SK-N-SH treated with all-trans-retinoic acid at 6 μM for 48 hours (cell line): Measurements from ENCODE around the gene JAKMIP1.

Experiments used
- ATAC-seq: fragments of 200-7000 bp; cut with Tn5 transposase; 3 replicates; pipeline ENCODE4 v1.9.1; 2020; ENCODE audit warnings: mild to moderate bottlenecking, moderate library complexity
- ARNTL ChIP-seq: fragments of 450-650 bp; formaldehyde crosslinking; IDR thresholded peaks from 2 replicates; pipeline ENCODE4 v1.5.0; 2020; ENCODE audit warnings: low read depth, mild to moderate bottlenecking, moderate library complexity, borderline replicate concordance
- BACH2 ChIP-seq: fragments of 250-450 bp; sonication (Bioruptor Pico); IDR thresholded peaks from 2 replicates; pipeline ENCODE4 v1.9.0; 2021; ENCODE audit warnings: mild to moderate bottlenecking, borderline replicate concordance
- CREB5 ChIP-seq: fragments of 250-450 bp; sonication (Bioruptor Pico); IDR thresholded peaks from 2 replicates; pipeline ENCODE4 v1.5.1; 2020; ENCODE audit warnings: low read depth, mild to moderate bottlenecking, moderate library complexity
- CSDC2 ChIP-seq: fragments of 250-450 bp; sonication (Bioruptor Pico); IDR thresholded peaks from 2 replicates; pipeline ENCODE4 v1.5.0; 2020; ENCODE audit warnings: mild to moderate bottlenecking, moderate library complexity
- CSRNP3 ChIP-seq: fragments of 250-450 bp; sonication (Bioruptor Pico); IDR thresholded peaks from 2 replicates; pipeline ENCODE4 v1.5.1; 2021; ENCODE audit warnings: mild to moderate bottlenecking, moderate library complexity
- ESRRG ChIP-seq: fragments of 250-450 bp; sonication (Bioruptor Pico); IDR thresholded peaks from 2 replicates; pipeline ENCODE4 v1.6.1; 2021; ENCODE audit warnings: mild to moderate bottlenecking
- GLIS3 ChIP-seq: fragments of 250-450 bp; sonication (Bioruptor Pico); IDR thresholded peaks from 2 replicates; pipeline ENCODE4 v1.5.0; 2020; ENCODE audit warnings: mild to moderate bottlenecking, moderate library complexity
- ISL1 ChIP-seq: fragments of 250-450 bp; sonication (Bioruptor Pico); IDR thresholded peaks from 2 replicates; pipeline ENCODE4 v2.1.2; 2022; ENCODE audit warnings: mild to moderate bottlenecking, moderate library complexity
- OSR1 ChIP-seq: fragments of 250-450 bp; sonication (Bioruptor Pico); IDR thresholded peaks from 2 replicates; pipeline ENCODE4 v1.8.0; 2022; ENCODE audit warnings: moderate library complexity, mild to moderate bottlenecking, inconsistent platforms
- POU6F1 ChIP-seq: fragments of 250-450 bp; sonication (Bioruptor Pico); IDR thresholded peaks from 2 replicates; pipeline ENCODE4 v1.8.0; 2021; ENCODE audit warnings: low read depth, mild to moderate bottlenecking, moderate library complexity, borderline replicate concordance
- PPARA ChIP-seq: fragments of 250-450 bp; sonication (Bioruptor Pico); IDR thresholded peaks from 2 replicates; pipeline ENCODE4 v1.5.0; 2020; ENCODE audit warnings: mild to moderate bottlenecking, borderline replicate concordance
- TCF4 ChIP-seq: fragments of 250-450 bp; sonication (Bioruptor Pico); IDR thresholded peaks from 2 replicates; pipeline ENCODE4 v1.8.0; 2021; ENCODE audit warnings: mild to moderate bottlenecking, moderate library complexity, borderline replicate concordance
- TOX ChIP-seq: fragments of 250-450 bp; sonication (Bioruptor Pico); IDR thresholded peaks from 2 replicates; pipeline ENCODE4 v1.8.0; 2021; ENCODE audit warnings: mild to moderate bottlenecking, moderate library complexity, borderline replicate concordance
- TSHZ2 ChIP-seq: fragments of 250-450 bp; sonication (Bioruptor Pico); IDR thresholded peaks from 2 replicates; pipeline ENCODE4 v1.5.0; 2020; ENCODE audit warnings: mild to moderate bottlenecking, moderate library complexity
- ZFP3 ChIP-seq: fragments of 250-450 bp; sonication (Bioruptor Pico); IDR thresholded peaks from 2 replicates; pipeline ENCODE4 v1.5.0; 2020; ENCODE audit warnings: mild to moderate bottlenecking, moderate library complexity
- ZFP30 ChIP-seq: fragments of 450-650 bp; formaldehyde crosslinking; IDR thresholded peaks from 2 replicates; pipeline ENCODE4 v1.5.0; 2022; ENCODE audit warnings: mild to moderate bottlenecking, moderate library complexity
- ZNF565 ChIP-seq: fragments of 450-650 bp; formaldehyde crosslinking; conservative IDR thresholded peaks from 2 replicates; pipeline ENCODE4 v1.5.0; 2020; ENCODE audit warnings: low read depth, mild to moderate bottlenecking, moderate library complexity
- ZNF70 ChIP-seq: fragments of 450-650 bp; formaldehyde crosslinking; IDR thresholded peaks from 2 replicates; pipeline ENCODE4 v1.5.0; 2020; ENCODE audit warnings: mild to moderate bottlenecking, moderate library complexity
- ZNF8 ChIP-seq: fragments of 450-650 bp; formaldehyde crosslinking; IDR thresholded peaks from 2 replicates; pipeline ENCODE4 v1.5.0; 2020; ENCODE audit warnings: mild to moderate bottlenecking, moderate library complexity

Gene JAKMIP1

GRCh38 chr4:5988086-5988845, 212.1 kb downstream of the JAKMIP1 start (continued):
- TF ChIP-seq TSHZ2 (CRISPR knock-in tag) (no peak), PPARA (CRISPR knock-in tag) (no peak), TCF4 (CRISPR knock-in tag) (no peak)
- TF ChIP-seq, all 23 proteins: peak for 0

- TF ChIP-seq CREB5 = no peak
- no peak for TF ChIP-seq GLIS3
- no peak for TF ChIP-seq ESRRG (CRISPR knock-in tag)
- no peak for TF ChIP-seq PPARA (CRISPR knock-in tag)
- TF ChIP-seq ARNTL (CRISPR knock-in tag) = no peak
- no peak for ATAC-seq
These were observed 215.5 kb downstream of the JAKMIP1 start for GRCh38 chr4:5984843-5985242.

GRCh38 chr4:5982156-5982973, 218.0 kb downstream of the JAKMIP1 start:
- ATAC-seq = no peak
- no peak for TF ChIP-seq TSHZ2 (CRISPR knock-in tag)
- TF ChIP-seq ZFP3 (CRISPR knock-in tag) = no peak
- no peak for TF ChIP-seq CSDC2 (CRISPR knock-in tag)
- TF ChIP-seq ZNF8 (CRISPR knock-in tag) = no peak
- no peak for TF ChIP-seq POU6F1
- no peak for TF ChIP-seq TOX
- TF ChIP-seq ZFP30 = no peak
- no peak for TF ChIP-seq OSR1 (CRISPR knock-in tag)
- no peak for TF ChIP-seq CREB5
- TF ChIP-seq ZNF565 (CRISPR knock-in tag) = no peak
- TF ChIP-seq ISL1 (CRISPR knock-in tag) = no peak
- TF ChIP-seq ZNF70 = no peak
- TF ChIP-seq PPARA (CRISPR knock-in tag) = no peak
- TF ChIP-seq BACH2 (CRISPR knock-in tag) = no peak
- no peak for TF ChIP-seq GLIS3
- no peak for TF ChIP-seq CSRNP3 (CRISPR knock-in tag)
- no peak for TF ChIP-seq ESRRG (CRISPR knock-in tag)
